ENCODE measurements around the gene POLDIP2. TPM values are rescaled to one million over a fixed set of nuclear protein-coding genes. Genes with fewer than 3 reads are reported as not detected.

Gene POLDIP2
- total and polyA plus RNA-seq, 9 of the 15 experiments (the other 6 are each of a cell fraction or from before 2014, with no cell fraction given), result 22.0 to 137 (median 104) TPM

DNA sequence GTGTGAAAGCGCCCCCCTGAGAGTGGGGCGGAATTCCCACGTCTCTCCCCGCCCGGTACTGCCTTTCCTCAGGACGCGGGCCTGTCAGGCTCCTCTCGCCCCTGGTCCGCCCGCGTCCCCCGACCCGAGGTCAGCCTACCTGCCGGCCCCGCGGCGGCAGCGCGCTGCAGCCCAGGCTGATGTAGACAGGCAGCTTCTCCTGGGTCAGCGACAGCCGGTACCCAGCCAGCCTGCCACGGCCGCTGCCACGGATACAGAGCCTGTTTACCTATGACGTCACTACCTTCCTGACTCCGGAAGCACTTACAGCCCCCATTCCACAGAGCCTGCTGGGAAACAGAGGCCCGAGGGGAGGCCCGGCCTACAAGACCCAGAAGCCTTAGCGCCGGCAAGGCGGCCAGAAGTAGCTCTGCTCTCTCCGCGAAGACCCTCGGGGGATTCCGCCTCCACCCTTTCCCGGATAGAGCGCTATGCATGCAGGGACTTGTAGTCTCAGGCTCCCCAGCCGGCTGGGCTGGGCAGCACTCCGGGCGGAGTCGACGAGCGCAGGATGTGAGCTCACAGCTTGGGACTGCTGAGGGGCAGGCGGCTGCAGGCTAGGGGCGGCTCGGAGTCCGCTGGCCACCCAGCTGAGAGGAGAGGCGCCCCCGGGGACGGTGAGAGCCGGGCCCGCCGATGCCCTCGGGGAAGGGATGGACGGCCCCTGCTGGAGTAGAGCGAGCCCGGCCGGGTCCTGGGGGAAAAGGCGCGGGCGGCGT, 21.9 kb downstream of the POLDIP2 start, which contains the start of the genes IFT20 and TNFAIP1 (continued):
- TF ChIP-seq, protein P1, sequence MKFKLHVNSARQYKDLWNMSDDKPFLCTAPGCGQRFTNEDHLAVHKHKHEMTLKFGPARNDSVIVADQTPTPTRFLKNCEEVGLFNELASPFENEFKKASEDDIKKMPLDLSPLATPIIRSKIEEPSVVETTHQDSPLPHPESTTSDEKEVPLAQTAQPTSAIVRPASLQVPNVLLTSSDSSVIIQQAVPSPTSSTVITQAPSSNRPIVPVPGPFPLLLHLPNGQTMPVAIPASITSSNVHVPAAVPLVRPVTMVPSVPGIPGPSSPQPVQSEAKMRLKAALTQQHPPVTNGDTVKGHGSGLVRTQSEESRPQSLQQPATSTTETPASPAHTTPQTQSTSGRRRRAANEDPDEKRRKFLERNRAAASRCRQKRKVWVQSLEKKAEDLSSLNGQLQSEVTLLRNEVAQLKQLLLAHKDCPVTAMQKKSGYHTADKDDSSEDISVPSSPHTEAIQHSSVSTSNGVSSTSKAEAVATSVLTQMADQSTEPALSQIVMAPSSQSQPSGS (CRISPR knock-in tag; IDR thresholded peaks at IDR 0.05), result peak; percentile 93
- TF ChIP-seq ZNF644 (tag; IDR thresholded peaks at IDR 0.05; ENCODE audit: low read depth), result peak; percentile 93
- peak; percentile 75 for TF ChIP-seq NEUROD1 (IDR thresholded peaks at IDR 0.05; ENCODE audit: borderline replicate concordance, low read depth, low read length, partially characterized antibody)
- no peak for TF ChIP-seq SAFB (IDR thresholded peaks at IDR 0.05; ENCODE audit: borderline replicate concordance, low read depth, low read length)
- TF ChIP-seq CREBBP (IDR thresholded peaks at IDR 0.05; ENCODE audit: low read depth, low read length), result no peak
- TF ChIP-seq ZNF212 (CRISPR knock-in tag; IDR thresholded peaks at IDR 0.05), result 0 out of 2 replicates have a peak, but pooled peaks have one; percentile 25
- TF ChIP-seq, protein P2, sequence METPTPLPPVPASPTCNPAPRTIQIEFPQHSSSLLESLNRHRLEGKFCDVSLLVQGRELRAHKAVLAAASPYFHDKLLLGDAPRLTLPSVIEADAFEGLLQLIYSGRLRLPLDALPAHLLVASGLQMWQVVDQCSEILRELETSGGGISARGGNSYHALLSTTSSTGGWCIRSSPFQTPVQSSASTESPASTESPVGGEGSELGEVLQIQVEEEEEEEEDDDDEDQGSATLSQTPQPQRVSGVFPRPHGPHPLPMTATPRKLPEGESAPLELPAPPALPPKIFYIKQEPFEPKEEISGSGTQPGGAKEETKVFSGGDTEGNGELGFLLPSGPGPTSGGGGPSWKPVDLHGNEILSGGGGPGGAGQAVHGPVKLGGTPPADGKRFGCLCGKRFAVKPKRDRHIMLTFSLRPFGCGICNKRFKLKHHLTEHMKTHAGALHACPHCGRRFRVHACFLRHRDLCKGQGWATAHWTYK (CRISPR knock-in tag; IDR thresholded peaks at IDR 0.05), result peak; percentile 99
- no peak for TF ChIP-seq ZNF764 (CRISPR knock-in tag; IDR thresholded peaks at IDR 0.05; ENCODE audit: low read depth)
- TF ChIP-seq, protein P3, sequence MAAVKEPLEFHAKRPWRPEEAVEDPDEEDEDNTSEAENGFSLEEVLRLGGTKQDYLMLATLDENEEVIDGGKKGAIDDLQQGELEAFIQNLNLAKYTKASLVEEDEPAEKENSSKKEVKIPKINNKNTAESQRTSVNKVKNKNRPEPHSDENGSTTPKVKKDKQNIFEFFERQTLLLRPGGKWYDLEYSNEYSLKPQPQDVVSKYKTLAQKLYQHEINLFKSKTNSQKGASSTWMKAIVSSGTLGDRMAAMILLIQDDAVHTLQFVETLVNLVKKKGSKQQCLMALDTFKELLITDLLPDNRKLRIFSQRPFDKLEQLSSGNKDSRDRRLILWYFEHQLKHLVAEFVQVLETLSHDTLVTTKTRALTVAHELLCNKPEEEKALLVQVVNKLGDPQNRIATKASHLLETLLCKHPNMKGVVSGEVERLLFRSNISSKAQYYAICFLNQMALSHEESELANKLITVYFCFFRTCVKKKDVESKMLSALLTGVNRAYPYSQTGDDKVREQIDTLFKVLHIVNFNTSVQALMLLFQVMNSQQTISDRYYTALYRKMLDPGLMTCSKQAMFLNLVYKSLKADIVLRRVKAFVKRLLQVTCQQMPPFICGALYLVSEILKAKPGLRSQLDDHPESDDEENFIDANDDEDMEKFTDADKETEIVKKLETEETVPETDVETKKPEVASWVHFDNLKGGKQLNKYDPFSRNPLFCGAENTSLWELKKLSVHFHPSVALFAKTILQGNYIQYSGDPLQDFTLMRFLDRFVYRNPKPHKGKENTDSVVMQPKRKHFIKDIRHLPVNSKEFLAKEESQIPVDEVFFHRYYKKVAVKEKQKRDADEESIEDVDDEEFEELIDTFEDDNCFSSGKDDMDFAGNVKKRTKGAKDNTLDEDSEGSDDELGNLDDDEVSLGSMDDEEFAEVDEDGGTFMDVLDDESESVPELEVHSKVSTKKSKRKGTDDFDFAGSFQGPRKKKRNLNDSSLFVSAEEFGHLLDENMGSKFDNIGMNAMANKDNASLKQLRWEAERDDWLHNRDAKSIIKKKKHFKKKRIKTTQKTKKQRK (IDR thresholded peaks at IDR 0.05; ENCODE audit: borderline replicate concordance, low read depth, low read length), result no peak
- no peak for TF ChIP-seq BRD4 (IDR thresholded peaks at IDR 0.05)
- no peak for TF ChIP-seq POLR2AphosphoS2 (IDR thresholded peaks at IDR 0.05; ENCODE audit: low read length)
- TF ChIP-seq CBFA2T2 (conservative IDR thresholded peaks at IDR 0.05), result no peak
- TF ChIP-seq, protein P4, sequence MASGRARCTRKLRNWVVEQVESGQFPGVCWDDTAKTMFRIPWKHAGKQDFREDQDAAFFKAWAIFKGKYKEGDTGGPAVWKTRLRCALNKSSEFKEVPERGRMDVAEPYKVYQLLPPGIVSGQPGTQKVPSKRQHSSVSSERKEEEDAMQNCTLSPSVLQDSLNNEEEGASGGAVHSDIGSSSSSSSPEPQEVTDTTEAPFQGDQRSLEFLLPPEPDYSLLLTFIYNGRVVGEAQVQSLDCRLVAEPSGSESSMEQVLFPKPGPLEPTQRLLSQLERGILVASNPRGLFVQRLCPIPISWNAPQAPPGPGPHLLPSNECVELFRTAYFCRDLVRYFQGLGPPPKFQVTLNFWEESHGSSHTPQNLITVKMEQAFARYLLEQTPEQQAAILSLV (tag; IDR thresholded peaks at IDR 0.05), result no peak
- TF ChIP-seq, protein P5, sequence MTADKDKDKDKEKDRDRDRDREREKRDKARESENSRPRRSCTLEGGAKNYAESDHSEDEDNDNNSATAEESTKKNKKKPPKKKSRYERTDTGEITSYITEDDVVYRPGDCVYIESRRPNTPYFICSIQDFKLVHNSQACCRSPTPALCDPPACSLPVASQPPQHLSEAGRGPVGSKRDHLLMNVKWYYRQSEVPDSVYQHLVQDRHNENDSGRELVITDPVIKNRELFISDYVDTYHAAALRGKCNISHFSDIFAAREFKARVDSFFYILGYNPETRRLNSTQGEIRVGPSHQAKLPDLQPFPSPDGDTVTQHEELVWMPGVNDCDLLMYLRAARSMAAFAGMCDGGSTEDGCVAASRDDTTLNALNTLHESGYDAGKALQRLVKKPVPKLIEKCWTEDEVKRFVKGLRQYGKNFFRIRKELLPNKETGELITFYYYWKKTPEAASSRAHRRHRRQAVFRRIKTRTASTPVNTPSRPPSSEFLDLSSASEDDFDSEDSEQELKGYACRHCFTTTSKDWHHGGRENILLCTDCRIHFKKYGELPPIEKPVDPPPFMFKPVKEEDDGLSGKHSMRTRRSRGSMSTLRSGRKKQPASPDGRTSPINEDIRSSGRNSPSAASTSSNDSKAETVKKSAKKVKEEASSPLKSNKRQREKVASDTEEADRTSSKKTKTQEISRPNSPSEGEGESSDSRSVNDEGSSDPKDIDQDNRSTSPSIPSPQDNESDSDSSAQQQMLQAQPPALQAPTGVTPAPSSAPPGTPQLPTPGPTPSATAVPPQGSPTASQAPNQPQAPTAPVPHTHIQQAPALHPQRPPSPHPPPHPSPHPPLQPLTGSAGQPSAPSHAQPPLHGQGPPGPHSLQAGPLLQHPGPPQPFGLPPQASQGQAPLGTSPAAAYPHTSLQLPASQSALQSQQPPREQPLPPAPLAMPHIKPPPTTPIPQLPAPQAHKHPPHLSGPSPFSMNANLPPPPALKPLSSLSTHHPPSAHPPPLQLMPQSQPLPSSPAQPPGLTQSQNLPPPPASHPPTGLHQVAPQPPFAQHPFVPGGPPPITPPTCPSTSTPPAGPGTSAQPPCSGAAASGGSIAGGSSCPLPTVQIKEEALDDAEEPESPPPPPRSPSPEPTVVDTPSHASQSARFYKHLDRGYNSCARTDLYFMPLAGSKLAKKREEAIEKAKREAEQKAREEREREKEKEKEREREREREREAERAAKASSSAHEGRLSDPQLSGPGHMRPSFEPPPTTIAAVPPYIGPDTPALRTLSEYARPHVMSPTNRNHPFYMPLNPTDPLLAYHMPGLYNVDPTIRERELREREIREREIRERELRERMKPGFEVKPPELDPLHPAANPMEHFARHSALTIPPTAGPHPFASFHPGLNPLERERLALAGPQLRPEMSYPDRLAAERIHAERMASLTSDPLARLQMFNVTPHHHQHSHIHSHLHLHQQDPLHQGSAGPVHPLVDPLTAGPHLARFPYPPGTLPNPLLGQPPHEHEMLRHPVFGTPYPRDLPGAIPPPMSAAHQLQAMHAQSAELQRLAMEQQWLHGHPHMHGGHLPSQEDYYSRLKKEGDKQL (CRISPR knock-in tag; IDR thresholded peaks at IDR 0.05; ENCODE audit: borderline replicate concordance), result no peak

Measured in K562 (cell line).